GM12873 (cell line): Measurements from ENCODE around the gene ACTL6B.

Source experiments
- CTCF ChIP-seq: IDR thresholded peaks from 2 replicates; pipeline ENCODE4 v1.5.1; 2012; ENCODE audit warnings: low read depth, mild to moderate bottlenecking, moderate library complexity, low read length, control low read depth; ENCODE audit not compliant: insufficient read depth; ENCODE audit errors: missing control alignments

The ACTL6B gene

DNA sequence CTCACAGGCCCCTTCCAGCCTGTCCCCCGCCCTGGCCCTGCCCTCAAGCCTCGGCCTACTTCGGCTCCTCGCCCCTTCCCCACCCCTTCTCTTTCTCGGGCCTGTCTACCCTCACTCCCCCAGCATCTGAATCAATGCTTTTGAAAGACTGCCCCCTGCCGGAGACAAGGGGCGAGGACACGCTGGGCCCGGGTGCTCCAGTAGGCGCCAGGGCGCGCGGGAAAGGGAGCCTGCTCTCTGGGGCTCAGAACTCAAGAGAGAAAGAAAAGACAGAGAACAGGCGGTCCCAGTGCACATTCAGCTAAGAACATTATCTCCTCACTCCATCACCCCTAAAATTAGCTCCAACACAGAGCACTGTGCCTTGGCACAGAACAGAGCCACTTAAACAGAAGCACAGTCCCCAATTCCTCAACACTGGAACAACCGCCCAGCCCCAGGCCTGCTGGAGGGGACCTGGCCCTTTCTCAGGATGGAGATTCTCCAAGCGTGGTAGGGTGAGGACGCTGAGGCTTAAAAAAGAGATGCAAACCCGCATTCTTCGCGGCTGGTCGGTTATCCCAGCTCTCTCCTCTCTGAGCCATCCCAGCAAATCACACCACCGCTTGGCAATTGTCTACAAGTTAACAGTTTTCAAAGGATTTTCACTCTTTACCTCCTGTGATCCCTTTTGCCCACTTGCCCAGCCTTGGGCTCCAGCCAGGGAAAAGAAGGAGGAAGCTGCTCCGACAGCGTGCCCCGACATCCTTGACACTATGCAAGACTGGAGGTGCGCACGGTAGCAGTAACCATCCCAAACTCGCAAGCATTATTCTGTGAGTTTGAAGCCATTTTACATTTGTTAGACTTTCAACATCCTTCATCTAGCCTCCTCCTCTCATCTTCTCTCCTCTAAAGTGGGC, 35.7 kb upstream of the ACTL6B start:
- TF ChIP-seq CTCF = peak; percentile 83

- peak; percentile 11 for TF ChIP-seq CTCF
Observed at GRCh38 chr7:100689230-100690135, 33.2 kb upstream of the ACTL6B start.

DNA sequence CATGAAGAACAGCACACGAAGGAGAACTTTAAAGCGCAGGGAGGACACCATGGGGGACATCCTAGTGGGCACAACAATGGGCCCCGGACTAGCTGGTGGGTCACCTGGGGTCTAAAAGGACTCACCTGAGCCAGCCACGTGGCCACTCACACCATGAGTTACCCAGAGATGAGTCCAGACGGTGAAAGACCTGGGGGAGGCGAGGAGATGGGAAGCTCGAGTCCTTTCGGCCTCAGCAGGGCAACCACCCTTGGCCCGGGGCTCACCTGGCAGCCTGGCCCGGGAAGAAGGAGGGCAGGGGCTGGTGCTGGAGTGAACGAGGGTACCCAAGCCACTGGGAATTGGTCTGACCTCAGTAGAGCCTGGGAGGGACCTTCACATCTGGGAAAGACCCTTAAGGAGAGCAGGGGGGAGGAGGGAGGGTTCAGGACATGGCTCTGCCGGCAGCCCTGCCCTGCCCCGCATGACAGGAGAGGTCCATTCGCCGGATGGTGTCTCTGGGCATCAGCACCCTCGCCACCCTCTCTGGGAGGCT, 32.1 kb upstream of the ACTL6B start:
- TF ChIP-seq CTCF = no peak

DNA sequence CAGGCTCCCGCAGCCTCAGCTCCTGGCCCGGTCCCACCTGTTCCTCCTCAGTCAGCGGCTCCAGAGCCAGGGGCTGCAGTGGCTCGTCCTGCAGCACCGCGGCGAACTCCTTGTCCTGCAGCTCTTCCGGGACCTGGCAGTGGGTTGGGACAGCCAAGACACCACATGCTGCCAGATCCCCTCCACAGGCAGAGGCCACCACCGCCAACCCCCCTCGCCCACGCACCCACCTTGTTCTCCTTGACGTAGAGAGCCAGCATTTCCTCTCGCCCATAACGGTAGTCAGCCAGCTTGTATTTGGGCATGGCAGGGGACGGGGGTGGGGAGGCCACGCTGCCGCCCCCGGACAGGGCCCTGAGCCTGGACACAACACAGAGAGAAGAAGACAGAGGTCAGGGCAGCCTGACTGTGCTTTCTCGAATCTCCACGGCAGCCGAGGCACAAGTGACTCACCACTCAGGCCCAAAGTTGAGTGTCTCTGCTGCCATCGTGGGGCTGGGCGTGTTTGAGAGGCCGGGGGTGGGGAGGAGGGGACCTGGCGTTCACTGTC, 31.6 kb upstream of the ACTL6B start:
- TF ChIP-seq CTCF = no peak

DNA sequence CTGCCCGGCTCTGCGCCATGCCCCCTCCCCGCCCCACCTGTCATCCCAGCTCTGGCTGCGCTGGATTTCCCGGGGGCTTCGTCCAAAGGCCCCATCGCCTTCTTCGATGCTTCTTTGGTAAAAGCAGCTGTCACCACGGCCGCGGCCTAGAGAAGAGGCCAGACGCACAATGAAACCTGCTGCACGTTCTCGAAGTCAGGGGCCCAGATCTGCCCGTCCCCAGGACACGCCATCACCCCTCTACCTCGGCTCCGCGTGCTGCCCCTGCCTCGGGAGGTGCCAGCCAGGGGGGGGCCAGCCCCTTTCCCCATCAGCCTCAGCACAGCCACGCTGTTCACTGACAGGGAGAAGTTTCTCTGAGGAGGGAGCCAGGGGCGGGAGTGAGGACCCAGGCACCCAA, 31.0 kb upstream of the ACTL6B start:
- TF ChIP-seq CTCF = no peak

- no peak for TF ChIP-seq CTCF
Observed at GRCh38 chr7:100686822-100687211, 30.6 kb upstream of the ACTL6B start.

DNA sequence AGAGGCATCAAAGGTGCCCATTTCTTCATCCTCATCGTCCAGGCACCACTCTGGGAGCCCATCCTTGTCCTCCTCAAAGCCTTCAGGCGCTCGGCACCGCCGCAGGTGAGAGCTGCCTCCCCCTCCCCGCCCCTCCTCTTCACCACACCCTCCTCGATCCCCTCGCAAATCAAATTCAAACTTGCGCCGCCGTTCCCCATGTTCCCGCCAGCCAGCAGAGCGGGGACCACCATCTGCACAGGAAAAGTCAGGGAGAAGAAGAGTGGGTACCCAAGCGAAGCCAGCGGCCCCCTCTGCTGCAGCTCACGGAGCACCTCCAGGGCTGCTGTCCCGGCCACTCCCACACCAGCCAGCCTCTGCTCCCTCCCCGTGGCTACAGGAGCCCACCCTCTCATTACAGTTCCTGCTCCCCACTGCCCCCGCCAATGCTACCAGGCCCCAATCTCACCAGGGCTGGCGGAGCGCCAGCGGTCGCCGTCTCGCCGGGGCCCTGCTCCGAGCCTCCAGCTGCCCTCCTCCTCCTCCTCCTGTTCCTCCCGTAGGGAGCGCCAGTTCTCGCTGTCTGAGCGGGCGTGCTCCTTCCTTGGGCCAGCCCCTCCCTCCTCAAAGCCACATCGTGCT, 30.1 kb upstream of the ACTL6B start:
- no peak for TF ChIP-seq CTCF
